Activated T-cell treated with anti-CD3 and anti-CD28 coated beads for 4 hours (primary cell): Measurements from ENCODE around the gene CNR2.
A peak's percentile ranks its signal among the peaks of the same experiment; 100 is the strongest.
"Not testable (repeated sequence)": the region's sequence is repeated elsewhere in the genome, so short reads cannot be mapped to it uniquely, and the experiment has no call there.

ENCODE experiments used
- DNase-seq: peaks from one replicate; pipeline ENCODE4 v3.0.0-alpha.2; 2020

CNR2 gene

GRCh38 chr1:23827717-23828116, 85.4 kb downstream of the CNR2 start:
- DNase-seq, result no peak

DNA sequence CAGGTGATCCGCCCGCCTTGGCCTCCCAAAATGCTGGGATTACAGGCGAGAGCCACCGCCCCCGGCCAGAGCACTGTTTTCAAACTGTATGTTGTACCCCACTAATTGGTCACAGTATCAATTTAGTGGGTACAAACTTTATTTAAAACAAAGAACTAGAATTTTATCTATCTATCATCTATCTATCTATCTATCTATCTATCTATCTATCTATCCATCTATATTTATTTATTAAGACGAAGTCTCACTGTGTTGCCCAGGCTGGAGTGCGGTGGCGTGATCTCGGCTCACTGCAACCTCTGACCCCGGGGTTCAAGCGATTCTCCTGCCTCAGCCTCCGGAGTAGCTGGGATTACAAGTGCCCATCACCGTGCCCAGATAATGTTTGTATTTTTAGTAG, 86.6 kb downstream of the CNR2 start:
- not testable (repeated sequence) for DNase-seq

DNA sequence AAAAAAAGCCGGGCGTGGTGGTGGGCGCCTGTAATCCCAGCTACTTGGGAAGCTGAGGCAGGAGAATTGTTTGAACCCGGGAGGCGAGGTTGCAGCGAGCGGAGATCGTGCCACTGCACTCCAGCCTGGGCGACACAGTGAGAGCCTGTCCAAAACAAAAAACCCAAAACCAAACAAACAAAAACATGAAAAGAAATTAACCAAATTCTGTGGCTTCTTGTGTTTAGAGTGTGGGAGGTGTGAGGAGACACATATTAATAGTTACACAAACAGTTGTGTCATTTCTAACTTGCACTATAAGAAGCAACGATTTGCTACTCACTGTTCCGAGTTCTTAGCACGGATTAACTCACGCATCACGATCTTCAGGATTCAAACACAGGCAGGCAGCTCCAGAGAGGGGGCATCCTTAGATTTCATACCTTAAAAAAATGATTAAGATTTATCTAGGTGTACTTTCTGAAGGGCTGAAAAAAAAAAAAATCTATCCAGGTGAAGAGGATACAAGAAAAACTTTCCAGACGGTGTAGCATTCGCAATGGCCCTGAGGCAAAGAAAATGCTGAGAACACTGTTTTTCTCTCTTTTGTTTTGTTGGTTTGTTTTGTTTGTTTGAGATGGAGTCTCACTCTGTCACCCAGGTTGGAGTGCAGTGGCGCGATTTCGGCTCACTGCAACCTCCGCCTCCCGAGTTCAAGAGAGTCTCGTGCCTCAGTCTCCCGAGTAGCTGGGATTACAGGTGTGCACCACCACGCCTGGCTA, 87.2 kb downstream of the CNR2 start:
- DNase-seq, result no peak

GRCh38 chr1:23825076-23825761, 87.9 kb downstream of the CNR2 start, which contains the start of gene HMGCL:
HMGCL (minus strand) TSS chr1:23825429; CDS start chr1:23825415, 14 bp downstream.
- DNase-seq, result peak; percentile 82

- DNase-seq, result no peak
These were observed 88.5 kb downstream of the CNR2 start for GRCh38 chr1:23824711-23825075.

GRCh38 chr1:23823767-23824166, 89.4 kb downstream of the CNR2 start:
- no peak for DNase-seq
